ENCODE data around the gene RGS9.

RGS9 gene

GRCh38 chr17:65268832-65269231, 131.7 kb downstream of the RGS9 start:
- no peak for DNase-seq

DNA sequence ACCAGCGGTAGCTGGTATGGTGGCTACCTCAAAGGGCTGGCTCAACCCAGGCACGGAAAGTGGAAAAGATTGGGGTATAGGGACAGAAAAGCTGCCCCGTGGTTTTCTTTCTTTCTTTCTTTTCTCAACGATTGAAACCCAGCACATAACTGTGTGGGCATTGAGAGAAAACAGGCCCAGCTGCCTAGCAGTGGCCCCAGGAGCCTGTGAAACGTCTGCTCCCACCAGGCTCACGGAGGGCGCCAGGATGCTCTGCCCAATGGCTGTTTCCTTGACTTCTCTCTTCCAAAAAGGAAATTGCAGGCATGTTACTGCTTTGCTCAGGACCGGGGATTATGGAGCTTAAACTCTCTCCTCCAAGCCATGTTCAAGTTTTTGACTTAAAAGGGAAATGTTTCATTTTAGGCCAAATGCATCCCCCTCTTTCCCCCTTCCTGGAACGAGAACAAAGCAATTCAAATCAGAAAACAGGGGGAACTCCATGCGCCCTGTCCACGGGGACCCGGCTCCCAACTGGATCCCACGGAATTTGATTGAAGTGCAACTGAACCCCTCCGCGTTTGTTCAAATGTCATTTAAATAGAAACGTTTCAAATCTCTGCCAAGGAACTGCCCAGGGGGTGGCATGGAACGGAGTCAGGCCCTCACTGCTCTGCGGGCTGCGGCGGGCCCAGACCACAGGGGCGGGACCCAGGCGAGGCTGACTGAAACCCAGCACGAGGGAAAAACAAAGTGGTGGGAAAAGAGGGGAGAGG, 133.5 kb downstream of the RGS9 start:
- no peak for DNase-seq

DNA sequence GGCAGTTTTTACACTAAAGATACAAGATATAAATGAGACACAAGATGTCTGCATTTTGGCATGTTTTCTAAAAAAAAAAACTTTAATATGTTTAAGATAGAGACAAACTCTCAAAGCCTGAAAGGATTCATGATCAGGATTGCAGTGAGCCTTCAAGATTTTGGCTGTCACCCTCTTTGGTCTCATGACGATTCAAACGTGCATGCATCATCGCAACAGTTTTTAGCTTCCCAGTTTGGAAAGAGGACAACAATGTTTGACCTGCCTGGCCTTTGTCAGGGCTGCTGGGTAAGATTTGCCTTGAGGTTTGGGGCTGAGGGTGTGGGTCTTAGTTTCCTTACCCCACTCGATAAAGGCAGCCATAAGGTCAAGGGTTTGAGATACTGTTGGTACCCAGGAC, 134.1 kb downstream of the RGS9 start:
- DNase-seq: no peak

Data from stimulated activated CD4-positive, alpha-beta T cell treated with anti-CD3 and anti-CD28 coated beads, Interleukin-4, amount 100 ng/mL, for 4 hours (primary cell).